ENCODE results near the gene GPR42. TPM values are rescaled to one million over a fixed set of nuclear protein-coding genes. Genes with fewer than 3 reads are reported as not detected.

Gene GPR42
- total and polyA plus RNA-seq, 2 of the 4 experiments (the other 2 are of a cell fraction) = not detected

DNA sequence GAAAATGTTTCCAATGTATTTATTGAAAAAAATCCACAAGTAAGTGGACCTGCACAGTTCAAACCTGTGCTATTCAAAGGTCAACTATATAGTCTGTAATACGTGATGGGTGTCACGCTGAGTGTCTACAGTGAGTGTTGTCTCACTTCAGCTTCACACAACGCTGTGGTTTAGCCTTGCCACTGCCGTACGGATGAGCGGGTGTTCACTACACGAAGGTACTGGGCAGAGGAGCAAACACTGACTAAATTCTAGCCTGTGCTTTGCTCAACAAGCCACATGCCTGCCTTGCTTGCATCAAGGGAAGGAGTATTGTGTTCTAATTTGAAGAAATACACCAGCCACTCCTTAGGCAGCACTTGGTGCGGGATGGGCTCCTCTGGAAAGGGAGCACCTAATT lies 16.0 kb upstream of the GPR42 start:
- intact Hi-C loops (cut with micrococcal nuclease) = loop anchor here (10.0 kb wide), 1 partner anchor 110 kb away; no protein-coding TSS in a partner anchor
- no peak for ATAC-seq (ENCODE audit: low read depth)
- Histone ChIP-seq H3K9me1 (ENCODE audit: insufficient read depth, low read length) (no peaks in the 10 kb centered on the region), H3K79me1 (ENCODE audit: low read depth in 1 of 2, low read length in 2 of 2) (no peaks in the 10 kb centered on the region), H2AK9ac (replicated peaks; ENCODE audit: low read depth, low read length, poor library complexity) (no peak overlapping the region), H3K36me3 (ENCODE audit: control insufficient read depth, insufficient read depth, low read length) (no peaks in the 10 kb centered on the region), H2AFZ (replicated peaks; ENCODE audit: low read length, poor library complexity) (no peak overlapping the region), H4K91ac (ENCODE audit: insufficient read depth, low read depth, low read length) (no peak overlapping the region), H3K4ac (ENCODE audit: low read depth, low read length) (no peak overlapping the region), H2AK5ac (ENCODE audit: low read depth, low read length) (no peak overlapping the region), H3K18ac (ENCODE audit: low read depth, low read length) (no peak overlapping the region), H4K5ac (ENCODE audit: low read depth, low read length) (no peak overlapping the region), H3K4me2 (ENCODE audit: low read depth, low read length) (no peak overlapping the region), H3K14ac (replicated peaks; ENCODE audit: low read depth, low read length) (no peak overlapping the region), H3K56ac (ENCODE audit: extremely low read depth, insufficient read depth, low read length) (no peak overlapping the region), H4K8ac (ENCODE audit: low read depth in 2 of 2, low read length in 2 of 2) (no peak overlapping the region), H3K9me3 (ENCODE audit: control insufficient read depth, insufficient read depth, low read length) (no peaks in the 10 kb centered on the region), H3K27me3 (ENCODE audit: control insufficient read depth, insufficient read depth, low read length) (peaks cover 4% of the 10 kb centered on the region), H2BK5ac (ENCODE audit: low read depth, low read length, poor library complexity, severe bottlenecking) (no peak overlapping the region), H2BK15ac (ENCODE audit: low read depth, low read length) (no peak overlapping the region), H4K20me1 (ENCODE audit: insufficient read depth, low read length) (no peaks in the 10 kb centered on the region), H2BK120ac (ENCODE audit: low read depth, low read length) (no peak overlapping the region), H3K9ac (ENCODE audit: low read depth, low read length) (no peak overlapping the region), H3K23ac (ENCODE audit: low read depth, low read length) (no peak overlapping the region), H2BK20ac (ENCODE audit: low read depth, low read length) (no peak overlapping the region), H3K4me1 (ENCODE audit: control insufficient read depth, insufficient read depth, low read length) (no peaks in the 10 kb centered on the region), H3K4me3 (ENCODE audit: insufficient read depth, low read depth, low read length) (no peak overlapping the region), H3K27ac (ENCODE audit: insufficient read depth, low read length) (no peak overlapping the region)
- in situ Hi-C loops (cut with MboI; ENCODE audit: low sequenced_read_pairs) = no loop called here
- ChIA-PET CTCF (no interaction called here), POLR2A (ENCODE audit: unreplicated experiment) (no interaction called here)
- no peak for TF ChIP-seq MAFK (IDR thresholded peaks at IDR 0.05; ENCODE audit: low read depth, low read length)
- no peak for TF ChIP-seq POLR2A (IDR thresholded peaks at IDR 0.05; ENCODE audit: low read depth, low read length)
- TF ChIP-seq FOS (IDR thresholded peaks at IDR 0.05; ENCODE audit: low read depth, low read length) = no peak
- WGBS, 2 experiments (ENCODE audit: extremely low coverage in 2 of 2, insufficient read length in 1 of 2) = 57% methylated on average over 3 of the region's 8 CpGs; no CpG with 5 or more reads in 1 of the 2 experiments
- DNase-seq = no peak
- no TSS peak for BruUV-seq (replicated peaks)
- dilution Hi-C loops (cut with HindIII; ENCODE audit: low sequenced_read_pairs, unreplicated experiment) = no loop called here
